Stimulated activated CD4-positive, alpha-beta T cell treated with anti-CD3 and anti-CD28 coated beads, Interleukin-4, amount 100 ng/mL, for 48 hours (primary cell): Measurements from ENCODE around the gene ZNF536.

ENCODE experiments used
- DNase-seq, 2 donors: peaks; one replicate each; pipeline ENCODE4 v3.0.0-alpha.2; 2020; ENCODE audit warnings: low read depth in 2 of 2

Gene ZNF536

DNA sequence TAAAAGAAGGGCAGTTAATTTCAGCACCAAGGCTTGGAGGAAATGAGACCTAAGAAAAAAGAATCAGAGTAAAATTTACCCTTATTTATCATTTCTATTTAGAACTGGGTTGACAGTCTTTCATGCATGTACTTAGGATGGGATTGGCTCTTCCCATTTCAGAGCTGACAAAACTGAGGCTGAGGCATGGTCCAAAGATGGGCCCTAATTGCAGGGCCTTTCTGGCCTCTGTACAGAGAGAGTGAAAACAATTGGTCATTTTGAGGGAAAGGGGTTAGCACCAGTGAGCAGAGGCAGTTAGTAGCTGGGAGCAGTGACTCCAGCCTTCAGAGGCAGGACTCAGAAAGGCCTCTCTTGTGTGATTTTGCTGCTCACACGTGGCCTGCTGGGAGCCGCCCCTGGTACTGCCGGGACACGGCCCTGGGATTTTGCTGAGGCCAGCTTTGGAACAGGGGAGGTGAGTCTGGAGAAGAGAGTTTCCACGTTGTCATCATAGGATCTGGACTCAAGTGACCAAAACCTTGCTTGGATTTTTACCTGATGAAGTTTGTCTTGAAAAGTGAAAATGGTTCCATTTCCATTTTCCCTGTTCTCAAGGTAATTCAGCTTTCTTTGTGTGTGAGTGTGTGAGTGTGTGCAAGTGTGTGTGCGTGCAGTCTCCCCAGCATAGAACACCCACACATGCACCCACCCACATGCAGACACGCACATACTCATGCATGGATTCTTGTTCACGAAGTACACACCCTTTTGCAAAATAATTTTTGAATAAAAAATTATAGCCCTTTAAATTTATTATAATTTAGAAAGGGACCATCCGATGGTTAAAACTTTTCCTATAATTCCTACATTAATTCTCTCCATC lies at the start of gene ZNF536:
Gene ZNF536 (plus strand): TSS at position 425 of the 865 bp plus-strand sequence. CDS start 71,179 bp downstream, outside the sequence.
- DNase-seq = no peak

DNA sequence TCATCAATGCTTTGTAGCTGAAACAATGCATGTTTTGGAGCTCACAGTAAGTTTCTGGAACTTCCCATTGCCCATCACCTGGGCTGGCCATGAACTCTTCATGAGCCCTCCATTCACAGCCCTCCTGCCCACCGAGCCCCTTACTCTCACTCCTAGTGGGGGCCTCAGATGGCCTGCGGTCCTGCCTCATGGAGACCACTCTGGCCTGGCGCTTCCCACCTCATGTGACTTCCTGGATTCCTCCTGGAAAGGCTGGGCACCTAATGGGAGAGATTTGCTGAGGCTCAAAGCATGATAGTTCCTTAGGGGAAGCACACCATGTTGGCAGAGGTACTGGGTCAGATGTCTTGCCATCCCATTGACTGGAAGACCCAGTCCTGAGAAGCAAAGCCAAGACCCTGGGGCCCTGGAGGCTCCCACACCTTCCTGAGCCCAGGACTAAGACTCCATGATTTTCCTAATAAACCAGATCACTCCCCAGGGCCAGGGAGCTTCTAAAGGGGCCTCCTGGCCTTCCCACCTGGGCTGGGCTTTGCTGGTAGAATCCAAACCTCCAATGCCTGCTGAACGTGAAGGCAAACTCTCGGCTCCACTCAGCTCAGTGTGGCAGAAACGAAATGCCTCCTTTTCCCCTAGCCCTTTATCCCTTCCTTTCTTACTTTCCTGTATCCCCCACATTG lies 49.4 kb upstream of the ZNF536 start:
- no peak for DNase-seq

- DNase-seq = no peak
Observed at GRCh38 chr19:30323904-30324303, 48.3 kb upstream of the ZNF536 start.

DNA sequence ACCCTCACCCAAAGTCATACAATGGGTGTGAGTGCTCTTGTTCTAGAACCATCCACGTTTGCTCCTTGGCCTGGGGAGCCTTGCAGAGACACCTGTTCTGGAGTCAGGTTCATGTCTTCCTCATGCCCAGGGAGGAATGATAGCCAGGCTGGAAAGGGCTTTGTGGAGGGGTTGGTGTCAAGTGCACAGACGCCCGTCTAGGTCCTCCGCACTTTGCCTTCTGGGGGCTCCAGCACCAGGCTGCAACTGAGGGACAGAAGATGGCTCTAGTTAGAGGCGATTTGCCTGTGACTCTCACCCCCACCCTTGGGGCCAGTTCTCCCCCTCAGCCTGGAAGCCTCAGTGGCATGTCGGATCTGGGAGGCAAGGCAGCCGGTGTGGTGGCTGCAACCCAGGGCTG lies 47.2 kb upstream of the ZNF536 start:
- no peak for DNase-seq

GRCh38 chr19:30325676-30326392 lies 46.4 kb upstream of the ZNF536 start:
- DNase-seq = no peak

GRCh38 chr19:30326393-30326710 lies 45.8 kb upstream of the ZNF536 start:
- DNase-seq = no peak

GRCh38 chr19:30327331-30327730 lies 44.9 kb upstream of the ZNF536 start:
- no peak for DNase-seq

GRCh38 chr19:30328096-30328495 lies 44.1 kb upstream of the ZNF536 start:
- no peak for DNase-seq

- no peak for DNase-seq
Observed at GRCh38 chr19:30330266-30330665, 41.9 kb upstream of the ZNF536 start.

DNA sequence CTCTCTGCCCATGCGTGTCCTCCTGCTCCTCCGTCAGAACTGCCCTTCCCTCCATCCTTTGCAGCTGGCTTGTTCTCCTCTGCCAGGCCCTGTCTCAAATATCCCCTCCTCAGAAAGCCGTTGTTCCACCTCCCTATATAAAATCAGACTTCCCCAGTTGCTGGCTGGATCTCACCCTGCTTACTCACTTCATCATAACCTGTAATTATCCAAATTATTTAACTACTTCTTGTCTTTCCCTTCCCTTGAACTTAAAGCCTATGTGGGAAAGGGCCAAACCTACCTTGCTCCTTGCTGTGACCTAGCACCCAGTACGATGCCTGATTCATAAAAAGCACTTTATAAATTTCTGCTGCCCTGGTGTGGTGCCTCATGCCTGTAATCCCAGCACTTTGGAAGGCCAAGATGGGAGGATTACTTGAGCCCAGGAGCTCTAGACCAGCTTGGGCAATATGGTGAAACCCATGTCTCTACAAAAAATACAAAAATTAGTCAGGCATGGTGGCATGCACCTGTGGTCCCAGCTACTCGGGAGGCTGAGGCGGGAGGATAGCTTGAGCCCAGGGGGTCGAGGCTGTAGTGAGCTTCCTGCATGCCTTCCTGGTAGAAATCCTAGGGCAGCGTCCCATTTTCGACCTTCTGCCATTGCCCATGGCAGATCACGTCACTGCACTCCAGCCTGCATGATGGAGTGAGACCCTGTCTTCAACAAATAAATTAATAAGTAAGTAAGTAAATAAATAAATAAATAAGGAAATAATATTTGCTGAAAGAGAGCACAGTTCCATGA lies 39.5 kb upstream of the ZNF536 start:
- DNase-seq = no peak

GRCh38 chr19:30333291-30334065 lies 38.7 kb upstream of the ZNF536 start:
- DNase-seq = no peak

DNA sequence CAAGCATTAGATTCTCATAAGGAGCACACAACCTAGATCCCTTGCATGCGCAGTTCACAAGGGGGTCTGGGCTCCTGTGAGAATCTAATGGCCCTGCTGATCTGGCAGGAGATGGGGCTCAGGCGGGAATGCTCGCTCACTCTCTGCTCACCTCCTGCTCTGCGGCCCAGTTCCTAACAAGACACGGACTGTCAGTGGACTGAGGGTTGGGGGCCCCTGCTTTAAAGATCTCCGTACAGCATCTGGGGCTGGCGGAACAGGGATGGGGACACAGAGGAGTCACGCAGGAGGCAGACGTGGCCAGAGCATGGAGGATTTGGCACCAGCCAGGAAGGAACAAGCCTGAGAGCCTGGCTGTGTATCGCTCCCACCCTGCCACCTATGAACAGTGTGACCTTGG lies 37.3 kb upstream of the ZNF536 start:
- DNase-seq = no peak

- DNase-seq = no peak
Observed at GRCh38 chr19:30335306-30335886, 36.8 kb upstream of the ZNF536 start.

DNA sequence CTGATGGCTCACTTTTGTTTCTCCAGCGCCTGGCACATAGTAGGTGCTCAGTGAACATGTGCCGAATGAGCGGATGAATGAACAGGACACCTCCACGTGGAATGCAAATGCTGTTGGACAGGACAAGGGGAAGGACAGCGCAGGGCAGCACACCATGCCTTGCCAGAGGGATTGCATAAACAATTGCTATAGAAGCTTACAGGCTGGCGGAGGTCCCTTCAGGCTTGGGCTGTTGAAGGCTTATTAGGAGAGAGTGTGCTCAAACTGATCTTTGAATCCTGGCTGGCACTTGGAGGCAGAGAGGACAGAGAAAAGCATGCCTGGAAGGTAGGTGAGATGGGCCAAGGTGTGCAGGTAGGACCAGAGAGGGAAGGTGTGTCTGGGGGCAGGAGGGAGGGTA lies 35.9 kb upstream of the ZNF536 start:
- no peak for DNase-seq

- DNase-seq = no peak
Observed at GRCh38 chr19:30338041-30338456, 34.1 kb upstream of the ZNF536 start.

- no peak for DNase-seq
Observed at GRCh38 chr19:30338878-30339623, 33.1 kb upstream of the ZNF536 start.

DNA sequence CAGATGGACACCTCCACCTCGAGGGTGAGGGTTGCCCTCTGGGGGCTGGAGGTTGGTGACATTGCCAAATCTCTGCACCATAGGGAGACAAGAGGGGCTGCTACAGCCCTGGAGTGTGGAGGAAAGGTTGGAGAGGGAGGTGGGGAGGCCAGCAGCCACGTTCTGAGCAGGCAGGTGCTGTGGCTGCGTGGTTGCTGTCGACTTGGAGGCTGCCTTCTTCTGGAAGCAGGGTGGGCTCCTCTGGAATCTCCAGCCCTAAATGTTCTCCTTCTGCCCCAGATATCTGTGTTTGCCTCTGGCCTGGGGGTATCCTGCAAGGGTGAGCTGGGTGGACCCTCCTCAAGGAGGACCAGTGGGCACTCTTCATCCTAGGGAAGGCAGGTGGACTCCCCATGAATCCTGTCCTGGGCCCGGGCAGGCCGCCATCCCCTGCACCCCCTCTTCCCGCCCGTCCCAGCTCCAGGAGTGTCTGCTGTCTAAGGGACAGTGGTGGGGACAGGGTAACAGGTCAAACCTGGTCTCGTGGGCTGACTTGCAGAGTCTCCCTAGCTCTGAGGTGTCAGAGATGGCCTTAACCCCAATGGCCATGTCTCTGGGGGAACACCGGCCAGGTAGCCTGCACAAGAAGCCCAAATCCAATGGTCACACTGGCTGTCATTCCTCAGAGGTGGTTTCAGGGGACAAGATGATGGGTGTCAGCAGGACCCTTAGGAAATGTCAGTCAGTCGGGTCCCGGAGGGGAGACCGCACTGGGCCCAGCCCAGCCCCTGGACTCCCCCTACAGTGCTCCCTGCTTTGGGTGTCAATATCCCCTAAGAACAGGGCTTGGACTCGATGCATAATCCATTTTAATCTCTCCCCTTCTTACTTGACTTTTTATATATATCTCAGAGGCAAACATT lies 32.3 kb upstream of the ZNF536 start:
- DNase-seq = no peak

DNA sequence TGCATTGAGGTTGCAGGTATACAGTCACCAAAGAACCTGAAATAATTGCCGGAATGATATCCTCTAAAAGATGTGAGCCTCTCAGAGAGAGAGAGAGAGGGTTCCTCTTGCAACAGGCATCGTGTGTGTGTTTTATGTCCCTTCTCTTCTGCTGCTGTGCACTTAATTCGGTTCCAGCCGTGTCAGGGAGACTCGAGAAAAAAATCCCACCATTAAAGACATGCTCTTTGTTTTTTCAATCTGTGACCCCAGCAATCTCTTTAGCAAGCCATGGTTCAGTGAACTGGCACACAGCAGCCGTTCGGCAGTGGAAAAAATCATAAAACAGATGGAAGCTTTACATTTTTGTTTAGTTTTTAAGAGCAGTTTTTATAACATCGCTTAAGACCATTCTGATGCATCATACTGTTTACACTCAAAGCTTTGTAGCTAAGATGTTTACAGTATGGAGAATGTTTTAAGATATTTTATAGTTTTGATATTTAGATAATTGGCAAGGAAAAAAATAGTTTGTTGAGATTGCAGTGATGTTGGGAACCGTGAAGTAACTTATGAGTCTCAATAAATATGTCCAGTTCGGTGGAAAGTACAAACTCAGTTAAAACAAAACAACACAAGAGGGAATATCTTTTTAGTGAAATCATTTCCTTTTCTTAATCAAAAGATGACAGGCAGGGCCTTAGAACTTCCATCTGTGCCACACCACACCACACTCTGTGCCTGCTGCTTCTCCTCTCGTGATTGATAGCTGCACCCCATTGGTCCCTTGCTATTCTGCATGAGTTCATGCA lies 31.2 kb upstream of the ZNF536 start:
- no peak for DNase-seq
